Measurements from ENCODE around the gene SWAP70. TPM values are rescaled to one million over a fixed set of nuclear protein-coding genes. Genes with fewer than 3 reads are reported as not detected.

SWAP70 gene
- total and polyA plus RNA-seq, 2 of the 13 experiments (the other 11 are each of a cell fraction or from before 2014, with no cell fraction given) = 4.6 to 8.7 TPM

DNA sequence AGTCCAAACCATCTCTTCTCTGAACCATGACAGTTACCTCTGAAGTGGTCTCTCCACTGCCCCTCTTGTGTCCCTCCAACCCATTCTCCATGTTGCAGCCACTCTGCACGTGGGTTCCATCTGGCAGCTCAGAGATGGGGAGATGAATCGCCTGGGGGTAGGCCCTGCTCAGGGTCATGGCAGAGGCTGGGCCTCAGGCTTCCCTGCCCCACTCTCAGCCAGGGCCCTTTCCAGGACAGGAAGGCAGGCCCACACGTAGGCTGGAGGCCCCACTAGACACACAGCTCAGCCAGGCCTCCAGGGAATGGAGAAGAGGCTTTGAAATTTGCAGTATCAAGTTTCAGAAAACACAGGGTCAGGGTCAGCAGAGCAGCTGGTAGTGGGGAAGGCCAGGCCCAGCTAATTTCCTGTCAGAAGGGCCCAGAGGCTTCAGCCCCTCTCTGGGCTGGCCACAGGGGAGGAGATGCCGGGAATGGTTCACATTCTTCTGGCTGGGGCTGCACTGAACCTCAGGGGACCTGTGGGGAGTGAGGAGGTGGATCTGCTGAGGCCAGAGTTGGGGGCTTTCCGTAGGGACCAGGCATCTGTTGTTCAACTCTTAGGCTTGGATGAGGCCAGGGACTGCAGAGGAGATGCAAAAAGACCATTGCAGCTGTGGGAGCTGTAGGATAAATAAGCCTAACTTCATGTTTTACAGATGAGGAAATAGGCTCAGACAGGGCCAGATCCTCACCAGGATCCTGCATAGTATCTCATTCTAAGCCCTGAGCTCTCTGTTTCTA is 101.6 kb downstream of the SWAP70 start (continued):
- peak; percentile 85; the same call in 1 of the 2 replicates for TF ChIP-seq FOXO1 (CRISPR knock-in tag; IDR thresholded peaks at IDR 0.05)
- no peak for TF ChIP-seq CHD4 (IDR thresholded peaks at IDR 0.05; ENCODE audit: borderline replicate concordance, low read length)
- 0 out of 2 replicates have a peak, but pooled peaks have one; percentile 71 for TF ChIP-seq ZNF383 (CRISPR knock-in tag; IDR thresholded peaks at IDR 0.05; ENCODE audit: borderline replicate concordance)
- TF ChIP-seq, protein P1, sequence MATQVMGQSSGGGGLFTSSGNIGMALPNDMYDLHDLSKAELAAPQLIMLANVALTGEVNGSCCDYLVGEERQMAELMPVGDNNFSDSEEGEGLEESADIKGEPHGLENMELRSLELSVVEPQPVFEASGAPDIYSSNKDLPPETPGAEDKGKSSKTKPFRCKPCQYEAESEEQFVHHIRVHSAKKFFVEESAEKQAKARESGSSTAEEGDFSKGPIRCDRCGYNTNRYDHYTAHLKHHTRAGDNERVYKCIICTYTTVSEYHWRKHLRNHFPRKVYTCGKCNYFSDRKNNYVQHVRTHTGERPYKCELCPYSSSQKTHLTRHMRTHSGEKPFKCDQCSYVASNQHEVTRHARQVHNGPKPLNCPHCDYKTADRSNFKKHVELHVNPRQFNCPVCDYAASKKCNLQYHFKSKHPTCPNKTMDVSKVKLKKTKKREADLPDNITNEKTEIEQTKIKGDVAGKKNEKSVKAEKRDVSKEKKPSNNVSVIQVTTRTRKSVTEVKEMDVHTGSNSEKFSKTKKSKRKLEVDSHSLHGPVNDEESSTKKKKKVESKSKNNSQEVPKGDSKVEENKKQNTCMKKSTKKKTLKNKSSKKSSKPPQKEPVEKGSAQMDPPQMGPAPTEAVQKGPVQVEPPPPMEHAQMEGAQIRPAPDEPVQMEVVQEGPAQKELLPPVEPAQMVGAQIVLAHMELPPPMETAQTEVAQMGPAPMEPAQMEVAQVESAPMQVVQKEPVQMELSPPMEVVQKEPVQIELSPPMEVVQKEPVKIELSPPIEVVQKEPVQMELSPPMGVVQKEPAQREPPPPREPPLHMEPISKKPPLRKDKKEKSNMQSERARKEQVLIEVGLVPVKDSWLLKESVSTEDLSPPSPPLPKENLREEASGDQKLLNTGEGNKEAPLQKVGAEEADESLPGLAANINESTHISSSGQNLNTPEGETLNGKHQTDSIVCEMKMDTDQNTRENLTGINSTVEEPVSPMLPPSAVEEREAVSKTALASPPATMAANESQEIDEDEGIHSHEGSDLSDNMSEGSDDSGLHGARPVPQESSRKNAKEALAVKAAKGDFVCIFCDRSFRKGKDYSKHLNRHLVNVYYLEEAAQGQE (IDR thresholded peaks at IDR 0.05; ENCODE audit: borderline replicate concordance in 1 of 2, low read depth in 1 of 2, low read length in 2 of 2) = no peak
- TF ChIP-seq RORA (CRISPR knock-in tag; IDR thresholded peaks at IDR 0.05) = no peak
- TF ChIP-seq TBX3 (IDR thresholded peaks at IDR 0.05; ENCODE audit: borderline replicate concordance) = no peak
- 0 out of 2 replicates have a peak, but pooled peaks have one; percentile 40 for TF ChIP-seq ARID2 (CRISPR knock-in tag; IDR thresholded peaks at IDR 0.05; ENCODE audit: borderline replicate concordance)
- TF ChIP-seq, protein P2, sequence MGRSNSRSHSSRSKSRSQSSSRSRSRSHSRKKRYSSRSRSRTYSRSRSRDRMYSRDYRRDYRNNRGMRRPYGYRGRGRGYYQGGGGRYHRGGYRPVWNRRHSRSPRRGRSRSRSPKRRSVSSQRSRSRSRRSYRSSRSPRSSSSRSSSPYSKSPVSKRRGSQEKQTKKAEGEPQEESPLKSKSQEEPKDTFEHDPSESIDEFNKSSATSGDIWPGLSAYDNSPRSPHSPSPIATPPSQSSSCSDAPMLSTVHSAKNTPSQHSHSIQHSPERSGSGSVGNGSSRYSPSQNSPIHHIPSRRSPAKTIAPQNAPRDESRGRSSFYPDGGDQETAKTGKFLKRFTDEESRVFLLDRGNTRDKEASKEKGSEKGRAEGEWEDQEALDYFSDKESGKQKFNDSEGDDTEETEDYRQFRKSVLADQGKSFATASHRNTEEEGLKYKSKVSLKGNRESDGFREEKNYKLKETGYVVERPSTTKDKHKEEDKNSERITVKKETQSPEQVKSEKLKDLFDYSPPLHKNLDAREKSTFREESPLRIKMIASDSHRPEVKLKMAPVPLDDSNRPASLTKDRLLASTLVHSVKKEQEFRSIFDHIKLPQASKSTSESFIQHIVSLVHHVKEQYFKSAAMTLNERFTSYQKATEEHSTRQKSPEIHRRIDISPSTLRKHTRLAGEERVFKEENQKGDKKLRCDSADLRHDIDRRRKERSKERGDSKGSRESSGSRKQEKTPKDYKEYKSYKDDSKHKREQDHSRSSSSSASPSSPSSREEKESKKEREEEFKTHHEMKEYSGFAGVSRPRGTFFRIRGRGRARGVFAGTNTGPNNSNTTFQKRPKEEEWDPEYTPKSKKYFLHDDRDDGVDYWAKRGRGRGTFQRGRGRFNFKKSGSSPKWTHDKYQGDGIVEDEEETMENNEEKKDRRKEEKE (IDR thresholded peaks at IDR 0.05) = no peak
- no peak for TF ChIP-seq NFIB (CRISPR knock-in tag; IDR thresholded peaks at IDR 0.05; ENCODE audit: borderline replicate concordance)
- TF ChIP-seq NRL (CRISPR knock-in tag; IDR thresholded peaks at IDR 0.05; ENCODE audit: borderline replicate concordance) = peak; percentile 83; the same call in 1 of the 2 replicates
- peak; percentile 24; the same call in 1 of the 2 replicates for TF ChIP-seq ZNF143 (CRISPR knock-in tag; IDR thresholded peaks at IDR 0.05)
- TF ChIP-seq SPEN (CRISPR knock-in tag; IDR thresholded peaks at IDR 0.05; ENCODE audit: low read depth) = peak; percentile 98
- TF ChIP-seq ZNF367 (CRISPR knock-in tag; IDR thresholded peaks at IDR 0.05; ENCODE audit: borderline replicate concordance) = no peak
- TF ChIP-seq SKIL (CRISPR knock-in tag; IDR thresholded peaks at IDR 0.05; ENCODE audit: borderline replicate concordance) = peak; percentile 92
- 0 out of 2 replicates have a peak, but pooled peaks have one; percentile 42 for TF ChIP-seq THYN1 (CRISPR knock-in tag; IDR thresholded peaks at IDR 0.05; ENCODE audit: borderline replicate concordance, low read depth)
